Measurements from ENCODE around the gene LRIT1.
"Not testable (repeated sequence)": the region's sequence is repeated elsewhere in the genome, so short reads cannot be mapped to it uniquely, and the experiment has no call there.

Gene LRIT1, protein sequence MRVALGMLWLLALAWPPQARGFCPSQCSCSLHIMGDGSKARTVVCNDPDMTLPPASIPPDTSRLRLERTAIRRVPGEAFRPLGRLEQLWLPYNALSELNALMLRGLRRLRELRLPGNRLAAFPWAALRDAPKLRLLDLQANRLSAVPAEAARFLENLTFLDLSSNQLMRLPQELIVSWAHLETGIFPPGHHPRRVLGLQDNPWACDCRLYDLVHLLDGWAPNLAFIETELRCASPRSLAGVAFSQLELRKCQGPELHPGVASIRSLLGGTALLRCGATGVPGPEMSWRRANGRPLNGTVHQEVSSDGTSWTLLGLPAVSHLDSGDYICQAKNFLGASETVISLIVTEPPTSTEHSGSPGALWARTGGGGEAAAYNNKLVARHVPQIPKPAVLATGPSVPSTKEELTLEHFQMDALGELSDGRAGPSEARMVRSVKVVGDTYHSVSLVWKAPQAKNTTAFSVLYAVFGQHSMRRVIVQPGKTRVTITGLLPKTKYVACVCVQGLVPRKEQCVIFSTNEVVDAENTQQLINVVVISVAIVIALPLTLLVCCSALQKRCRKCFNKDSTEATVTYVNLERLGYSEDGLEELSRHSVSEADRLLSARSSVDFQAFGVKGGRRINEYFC

DNA sequence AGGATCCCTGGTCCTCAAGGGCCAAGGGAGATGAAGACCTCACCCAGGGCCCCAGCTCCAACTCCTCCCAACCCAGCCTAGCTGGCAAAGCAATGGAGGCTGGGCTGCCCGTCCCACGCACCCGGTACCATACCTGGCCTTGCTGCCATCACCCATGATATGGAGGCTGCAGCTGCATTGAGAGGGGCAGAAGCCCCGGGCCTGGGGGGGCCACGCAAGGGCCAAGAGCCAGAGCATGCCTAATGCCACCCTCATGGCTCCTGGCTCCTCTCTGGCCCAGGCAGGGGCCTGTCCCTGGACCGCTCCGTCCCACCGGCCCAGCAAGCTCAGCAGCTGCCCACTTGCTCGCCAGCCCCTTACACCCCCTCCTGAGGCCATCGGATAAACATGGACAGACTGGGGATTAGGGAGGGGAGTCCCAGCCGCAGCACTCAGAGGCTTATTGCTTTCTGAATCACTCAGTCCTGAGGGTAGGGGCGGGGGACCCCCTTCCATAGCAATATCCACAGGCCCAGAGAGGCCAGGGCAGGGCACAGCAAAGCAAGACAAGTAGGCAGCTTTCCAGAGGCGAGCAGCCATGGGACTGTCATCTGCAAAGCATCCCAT is at the start of gene LRIT1:
LRIT1 (minus strand) TSS at position 362 of the 606 bp plus-strand sequence; CDS start at position 255, 107 bp downstream.
- DNase-seq: no peak

DNA sequence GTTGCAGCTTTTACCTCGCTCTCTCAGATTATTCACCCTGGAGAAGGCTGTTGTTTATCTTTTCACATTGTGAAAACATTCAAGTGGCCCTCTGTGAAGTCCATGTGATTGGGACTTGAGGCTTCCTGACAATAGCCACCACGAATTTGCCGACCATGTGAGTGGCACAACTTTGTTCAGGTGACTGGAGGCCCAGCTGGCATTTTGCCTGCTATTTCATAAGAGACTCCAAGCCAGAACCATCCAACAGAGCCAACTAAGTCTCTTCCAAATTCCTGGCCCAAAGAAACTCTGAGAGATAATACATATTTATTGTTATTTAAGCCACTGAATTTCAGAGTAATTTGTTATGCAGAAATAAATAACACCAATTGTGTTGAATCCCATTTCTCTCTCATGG is 48.9 kb upstream of the LRIT1 start:
- no peak for DNase-seq

DNA sequence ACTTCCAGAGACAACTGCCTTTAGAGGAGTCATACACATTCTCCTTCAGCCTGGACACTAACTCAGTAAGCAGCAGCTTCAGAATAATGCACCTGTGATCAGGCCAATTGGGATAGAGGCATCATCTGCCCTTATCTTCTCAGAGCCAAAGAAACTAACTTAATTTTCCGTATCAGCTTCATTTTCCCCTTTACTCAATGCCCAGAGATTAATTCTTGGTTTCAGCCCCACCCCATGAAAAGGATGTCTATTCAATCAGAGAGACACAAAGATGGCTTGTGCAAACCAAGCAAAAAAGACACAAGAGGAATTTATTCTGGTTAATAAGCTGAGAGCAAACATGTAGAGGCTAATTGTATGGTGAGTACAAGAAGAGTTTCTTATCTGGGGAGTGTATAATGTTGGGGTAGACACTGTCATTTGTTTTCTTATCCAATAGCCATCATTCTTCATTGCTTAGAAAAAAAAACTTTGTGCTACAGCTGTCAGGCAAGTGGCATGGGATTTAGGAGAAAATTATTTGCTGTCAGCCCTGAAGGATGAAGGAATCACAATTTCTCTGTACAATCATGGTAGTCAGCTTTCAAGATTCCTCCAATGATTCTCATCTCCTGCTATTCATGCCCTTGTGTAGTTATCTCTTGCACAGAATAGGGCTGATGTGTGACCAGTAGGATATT is 48.3 kb upstream of the LRIT1 start:
- no peak for DNase-seq

DNA sequence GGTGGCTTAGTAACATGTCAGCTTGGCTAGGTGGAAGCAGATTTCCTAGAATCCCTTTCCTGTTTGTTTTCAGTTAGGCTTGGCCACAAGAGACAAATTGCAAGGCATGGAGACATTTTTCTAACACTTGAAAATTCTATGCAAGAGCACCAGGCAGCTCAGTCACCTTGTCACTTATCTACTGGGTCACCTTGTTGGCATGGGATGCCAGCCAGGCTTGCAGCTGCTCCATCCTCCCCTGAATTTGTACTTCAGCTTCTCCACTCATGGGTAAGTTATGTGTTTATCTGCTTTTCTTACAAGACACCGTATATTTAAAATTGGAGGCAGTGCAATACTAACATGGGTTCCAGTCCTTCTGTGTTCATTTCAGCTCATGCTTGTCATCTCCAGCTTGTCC is 46.8 kb upstream of the LRIT1 start:
- no peak for DNase-seq

DNA sequence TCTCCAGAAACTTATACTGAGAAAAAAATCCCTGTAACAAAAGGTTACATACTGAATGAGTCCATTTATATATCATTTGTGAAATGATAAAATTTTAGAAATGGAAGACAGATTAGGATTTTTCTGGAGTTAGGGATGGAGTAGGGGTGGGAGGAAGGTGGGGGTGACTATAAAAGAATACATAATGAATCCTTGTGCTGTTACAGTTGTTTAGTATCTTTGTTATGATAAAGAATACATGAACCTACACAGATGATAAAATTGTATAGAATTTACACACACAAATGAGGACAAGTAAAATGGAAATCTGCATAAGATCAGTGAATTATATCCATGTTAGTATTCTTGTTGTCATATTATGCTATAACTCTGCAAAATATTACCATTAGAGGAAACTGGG is 45.3 kb upstream of the LRIT1 start:
- no peak for DNase-seq

DNA sequence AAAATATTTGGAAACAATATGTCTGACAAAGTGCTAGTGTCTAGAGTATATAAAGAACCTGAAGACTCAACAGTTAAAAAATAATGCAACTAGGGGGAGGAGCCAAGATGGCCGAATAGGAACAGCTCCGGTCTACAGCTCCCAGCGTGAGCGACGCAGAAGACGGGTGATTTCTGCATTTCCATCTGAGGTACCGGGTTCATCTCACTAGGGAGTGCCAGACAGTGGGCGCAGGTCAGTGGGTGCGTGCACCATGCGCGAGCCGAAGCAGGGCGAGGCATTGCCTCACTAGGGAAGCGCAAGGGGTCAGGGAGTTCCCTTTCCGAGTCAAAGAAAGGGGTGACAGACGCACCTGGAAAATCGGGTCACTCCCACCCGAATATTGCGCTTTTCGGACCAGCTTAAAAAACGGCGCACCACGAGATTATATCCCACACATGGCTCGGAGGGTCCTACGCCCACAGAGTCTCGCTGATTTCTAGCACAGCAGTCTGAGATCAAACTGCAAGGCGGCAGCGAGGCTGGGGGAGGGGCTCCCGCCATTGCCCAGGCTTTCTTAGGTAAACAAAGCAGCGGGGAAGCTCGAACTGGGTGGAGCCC is 38.6 kb upstream of the LRIT1 start:
- DNase-seq: not testable (repeated sequence)

DNA sequence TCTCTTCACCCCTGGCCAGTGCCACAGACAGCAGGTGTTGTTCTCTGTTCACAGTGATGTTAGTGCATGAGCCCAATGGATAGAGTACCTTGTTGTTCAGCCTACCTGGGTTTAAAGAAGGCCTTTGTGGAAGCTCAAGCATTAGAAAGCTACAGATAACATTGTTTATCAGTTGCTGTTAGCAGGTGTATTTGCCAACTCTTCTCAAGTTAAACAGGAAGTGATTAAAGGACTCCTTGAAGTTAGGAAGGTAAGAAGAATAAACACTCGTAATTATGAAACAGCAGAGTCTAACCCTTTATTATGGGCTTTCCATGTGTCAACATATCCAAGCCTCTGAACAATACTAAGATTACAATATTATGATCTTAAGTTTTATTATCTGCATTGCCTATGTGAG is 29.4 kb upstream of the LRIT1 start:
- no peak for DNase-seq

DNA sequence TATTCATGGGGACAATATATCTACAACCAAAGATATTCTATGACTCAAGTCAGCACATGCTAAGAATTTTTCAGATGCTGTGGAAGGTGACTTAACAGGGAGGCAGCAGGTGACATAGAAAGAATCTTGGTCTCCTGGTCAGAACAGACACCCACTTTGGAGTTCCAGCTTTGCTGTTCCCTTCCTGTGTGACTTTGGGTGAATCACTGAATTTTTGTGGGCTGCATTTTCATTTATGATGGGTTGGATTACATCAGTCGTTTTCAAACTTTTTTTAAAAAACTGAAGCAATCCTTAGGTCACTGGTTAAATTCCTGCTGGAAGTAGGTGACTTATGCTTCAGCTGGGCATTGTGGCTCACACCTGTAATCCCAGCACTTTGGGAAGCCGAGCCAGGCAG is 28.4 kb upstream of the LRIT1 start:
- no peak for DNase-seq

DNA sequence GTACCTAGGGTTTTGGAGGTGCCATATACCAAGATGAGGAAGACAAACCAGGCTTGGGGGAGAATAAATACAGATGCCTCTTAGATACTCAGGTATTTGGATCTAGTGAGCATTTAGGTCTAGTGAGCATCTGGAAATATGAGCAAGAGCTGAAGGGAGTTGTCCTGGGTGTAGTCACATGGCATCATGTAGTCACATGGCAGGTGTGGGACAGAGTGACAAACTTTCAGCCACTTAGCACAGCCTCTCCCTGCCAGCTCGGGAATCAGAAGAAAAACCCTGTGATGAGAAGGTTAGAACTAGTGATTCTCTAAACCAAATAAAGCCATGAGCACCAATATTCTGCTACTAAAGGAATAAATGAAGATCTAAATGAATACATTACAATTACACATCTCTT is 27.8 kb upstream of the LRIT1 start:
- no peak for DNase-seq

DNA sequence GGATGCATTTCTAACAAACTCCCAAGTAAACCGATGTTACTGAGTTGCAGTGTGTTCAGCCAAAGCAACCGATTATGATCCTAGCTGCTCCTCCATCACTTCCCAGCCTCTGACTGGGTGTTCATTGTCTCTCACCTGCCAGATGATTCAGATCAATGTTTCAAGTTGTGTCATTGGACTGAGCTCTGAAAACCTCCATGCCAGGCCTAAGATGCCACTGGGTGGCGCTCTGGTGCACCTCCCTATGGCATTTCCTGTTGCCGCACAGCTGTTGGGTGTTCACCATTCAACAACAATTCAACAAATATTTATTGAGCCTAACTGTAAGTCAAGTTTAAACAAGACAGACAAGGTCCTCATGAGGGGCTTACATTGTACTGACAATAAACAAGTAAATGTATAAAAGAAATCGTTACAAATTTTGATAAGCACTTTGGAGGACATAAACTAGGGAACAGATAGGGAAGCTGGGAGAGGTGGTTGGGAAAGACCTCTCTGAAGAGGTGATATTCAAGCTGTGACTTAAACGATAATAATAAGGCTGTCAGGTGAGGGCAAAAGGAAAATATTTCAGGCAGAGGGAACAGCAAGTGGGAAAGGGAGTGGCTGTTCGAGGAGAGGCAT is 26.3 kb upstream of the LRIT1 start:
- no peak for DNase-seq

DNA sequence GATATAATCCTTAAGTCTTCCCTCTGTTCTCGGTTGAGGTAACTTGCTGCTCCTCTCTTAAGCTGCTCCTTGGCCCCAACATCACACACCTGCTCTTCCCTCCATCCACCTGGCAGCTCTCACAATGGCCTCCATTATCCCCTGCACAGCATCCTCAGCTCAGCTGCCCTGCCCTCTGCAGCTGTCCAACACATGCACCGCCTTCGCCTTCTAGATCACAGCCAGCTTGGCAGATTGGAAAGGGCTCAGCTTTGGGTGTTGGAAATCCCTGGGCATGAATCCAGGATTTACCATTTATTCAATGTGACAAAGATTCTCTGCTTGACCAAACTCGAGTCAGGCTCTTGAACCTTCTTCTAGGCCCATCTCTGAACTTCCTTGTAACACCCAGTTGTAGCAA is 24.1 kb upstream of the LRIT1 start:
- no peak for DNase-seq

DNA sequence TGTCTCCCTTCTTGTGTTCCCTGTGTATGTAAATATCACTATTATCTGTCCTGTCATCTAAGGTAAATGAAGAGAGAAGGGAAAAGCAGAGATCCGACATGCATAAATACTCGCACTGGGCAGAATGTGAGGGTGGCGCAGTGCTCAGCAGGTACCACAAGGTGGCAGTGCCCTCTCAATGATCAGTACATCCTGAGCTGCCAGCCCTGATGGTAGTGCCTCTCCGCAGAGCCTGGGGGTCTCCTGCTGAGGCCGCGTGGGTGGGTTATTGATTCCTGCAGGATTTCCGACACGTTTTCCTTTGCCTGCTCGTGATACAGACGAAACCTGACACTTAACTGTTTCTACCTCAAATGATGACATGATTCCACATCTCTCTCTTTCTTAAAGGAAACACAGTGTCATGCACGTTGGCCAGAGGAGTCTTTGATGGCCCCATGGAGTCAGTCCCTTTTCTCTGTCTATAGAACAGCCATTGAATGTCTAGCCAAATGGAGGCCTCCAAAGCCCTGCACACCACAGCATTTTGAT is 23.3 kb upstream of the LRIT1 start:
- DNase-seq: no peak

DNA sequence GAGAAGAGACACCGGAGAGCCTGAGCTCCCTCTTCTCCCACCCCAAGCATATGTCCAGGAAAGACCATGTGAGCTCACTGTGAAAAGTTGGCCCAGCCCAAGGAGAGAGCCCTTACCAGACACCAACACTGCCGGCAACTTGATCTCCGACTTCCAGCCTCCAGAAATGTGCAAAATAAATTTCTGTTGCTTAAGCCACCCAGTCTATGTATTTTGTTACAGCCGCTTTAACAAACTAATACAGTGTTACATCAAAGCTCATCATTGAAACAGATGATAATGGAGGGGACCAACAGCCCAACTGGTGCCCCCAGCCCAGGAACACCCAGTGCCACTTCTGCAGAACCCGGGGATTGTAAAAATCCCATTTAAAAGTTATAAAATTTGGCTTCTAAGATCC is 22.4 kb upstream of the LRIT1 start:
- DNase-seq: no peak

DNA sequence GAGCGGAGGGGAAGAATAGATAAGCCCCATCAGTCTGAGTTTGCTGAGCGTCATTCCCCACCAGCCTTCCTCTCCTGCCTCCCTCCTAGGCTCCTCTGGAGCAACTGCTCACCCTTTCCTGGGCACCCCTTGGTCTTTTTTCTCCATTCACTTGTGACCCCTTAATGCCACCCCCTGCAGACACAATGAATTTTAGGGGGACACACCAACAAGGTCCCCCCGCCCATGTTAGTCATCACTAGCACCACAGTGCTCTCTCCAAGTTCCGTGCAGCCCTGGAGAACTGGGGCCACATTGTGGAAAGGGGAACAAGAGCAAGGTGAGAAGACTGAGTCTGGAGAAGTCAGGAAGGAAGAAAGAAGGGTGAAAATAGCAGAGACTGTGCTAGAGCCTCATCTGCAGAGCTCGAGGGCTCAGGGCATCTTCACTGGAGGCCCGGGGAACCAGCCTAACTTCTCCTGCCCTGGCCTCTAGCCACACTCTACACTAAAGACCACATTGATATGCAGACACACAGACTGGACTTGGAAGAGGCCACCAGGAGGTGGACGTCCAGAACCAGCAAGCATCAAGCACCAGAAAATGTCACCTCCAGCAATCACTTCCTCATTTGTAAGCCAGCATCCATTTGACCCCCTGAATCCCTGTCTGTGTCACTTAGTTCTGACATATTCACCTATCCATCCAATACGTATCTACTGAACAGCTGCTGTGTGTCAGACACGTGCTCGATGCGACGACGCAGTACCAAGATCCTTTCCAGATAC is 21.0 kb upstream of the LRIT1 start:
- no peak for DNase-seq

DNA sequence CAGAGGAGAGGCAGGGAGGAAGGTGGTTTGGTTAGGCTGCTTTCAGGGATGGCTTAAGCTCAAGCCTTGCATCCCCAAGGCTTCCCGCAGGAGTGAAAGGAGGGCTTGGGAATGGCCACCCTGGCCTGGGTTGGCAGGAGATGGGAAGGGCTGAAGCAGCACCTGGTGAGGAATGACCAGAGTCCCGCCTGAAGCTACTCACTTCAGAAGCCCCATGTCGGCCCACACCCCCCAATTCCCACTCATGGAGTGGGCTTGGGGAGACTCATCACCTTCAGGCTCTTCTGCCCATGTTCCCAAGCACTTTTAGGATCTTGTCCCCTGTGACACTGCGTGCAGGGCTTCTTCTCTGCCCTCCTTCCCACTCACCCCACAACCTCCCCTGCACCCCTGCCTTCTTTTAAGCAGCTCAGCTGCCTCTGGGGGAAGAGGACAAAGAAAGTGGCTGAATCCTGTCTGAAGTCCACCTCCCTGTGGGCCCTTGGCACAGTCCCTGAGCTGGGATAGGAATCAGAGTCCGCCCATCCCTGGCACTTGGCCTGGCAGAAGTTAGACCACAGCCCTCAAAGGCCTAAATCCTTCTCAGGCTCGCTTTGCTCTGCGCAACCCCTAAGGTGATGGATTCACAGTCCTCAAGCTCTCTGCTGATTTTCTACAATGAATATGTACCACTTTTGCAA is 20.0 kb upstream of the LRIT1 start:
- DNase-seq: no peak

DNA sequence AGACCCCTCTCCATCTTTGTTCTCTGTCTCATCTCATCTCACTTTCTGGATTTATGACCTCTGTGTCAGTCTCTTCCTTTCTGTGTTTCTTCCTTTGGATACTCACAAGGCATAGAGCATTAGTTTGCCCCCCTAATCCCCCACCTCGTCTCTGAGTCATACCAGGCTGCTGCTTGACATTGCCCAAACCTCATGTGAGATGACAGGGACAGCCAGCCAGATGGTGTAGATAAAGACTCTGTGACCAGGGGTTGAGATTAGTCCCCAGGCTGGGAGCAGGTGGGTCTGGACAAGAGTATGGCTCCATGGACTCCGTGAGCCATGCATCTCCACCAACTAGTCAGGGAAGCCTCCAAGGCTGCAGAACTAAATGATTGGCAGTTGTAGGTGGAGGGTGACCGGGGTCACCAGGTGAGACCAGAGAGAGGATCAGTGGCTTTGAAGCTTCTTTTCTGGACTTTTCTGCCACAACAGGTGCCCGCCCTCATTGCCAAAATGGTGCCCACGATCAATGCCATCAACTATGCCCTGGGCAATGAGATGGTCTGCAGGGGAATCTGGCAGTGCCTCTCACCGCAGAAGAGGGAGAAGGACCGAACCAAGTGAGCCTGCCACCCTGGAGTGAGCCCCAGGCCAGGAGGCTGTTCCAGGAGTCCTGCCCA is 16.8 kb upstream of the LRIT1 start:
- DNase-seq: no peak

DNA sequence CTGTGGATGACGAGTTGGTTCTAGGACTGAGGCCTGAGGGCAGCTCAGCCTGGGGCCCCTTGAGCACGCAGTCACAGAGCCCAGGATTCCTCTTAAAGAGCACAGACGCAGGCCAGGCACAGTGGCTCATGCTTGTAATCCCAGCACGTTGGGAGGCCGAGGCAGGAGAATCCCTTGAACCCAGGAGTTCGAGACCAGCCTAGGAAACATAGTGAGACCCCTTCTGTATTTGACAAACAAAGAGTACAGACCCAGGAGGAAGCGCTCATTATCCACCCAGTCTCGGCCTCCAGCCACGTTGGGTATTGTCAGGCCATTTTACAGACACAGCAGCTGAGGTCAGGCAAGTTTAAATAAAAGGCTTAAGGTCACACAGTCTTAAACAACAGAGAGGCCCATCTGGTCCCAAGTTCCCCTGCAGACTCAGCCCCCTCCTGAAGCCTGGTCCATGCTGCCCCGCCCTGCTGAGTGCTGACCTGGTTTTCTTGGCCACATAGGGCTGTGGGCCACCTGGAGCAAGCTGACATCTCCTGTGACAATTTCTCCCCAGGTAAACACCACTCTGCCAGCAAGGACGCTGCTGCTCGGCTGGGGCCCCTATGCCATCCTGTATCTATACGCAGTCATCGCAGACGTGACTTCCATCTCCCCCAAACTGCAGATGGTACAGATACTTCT is 16.1 kb upstream of the LRIT1 start:
- no peak for DNase-seq

DNA sequence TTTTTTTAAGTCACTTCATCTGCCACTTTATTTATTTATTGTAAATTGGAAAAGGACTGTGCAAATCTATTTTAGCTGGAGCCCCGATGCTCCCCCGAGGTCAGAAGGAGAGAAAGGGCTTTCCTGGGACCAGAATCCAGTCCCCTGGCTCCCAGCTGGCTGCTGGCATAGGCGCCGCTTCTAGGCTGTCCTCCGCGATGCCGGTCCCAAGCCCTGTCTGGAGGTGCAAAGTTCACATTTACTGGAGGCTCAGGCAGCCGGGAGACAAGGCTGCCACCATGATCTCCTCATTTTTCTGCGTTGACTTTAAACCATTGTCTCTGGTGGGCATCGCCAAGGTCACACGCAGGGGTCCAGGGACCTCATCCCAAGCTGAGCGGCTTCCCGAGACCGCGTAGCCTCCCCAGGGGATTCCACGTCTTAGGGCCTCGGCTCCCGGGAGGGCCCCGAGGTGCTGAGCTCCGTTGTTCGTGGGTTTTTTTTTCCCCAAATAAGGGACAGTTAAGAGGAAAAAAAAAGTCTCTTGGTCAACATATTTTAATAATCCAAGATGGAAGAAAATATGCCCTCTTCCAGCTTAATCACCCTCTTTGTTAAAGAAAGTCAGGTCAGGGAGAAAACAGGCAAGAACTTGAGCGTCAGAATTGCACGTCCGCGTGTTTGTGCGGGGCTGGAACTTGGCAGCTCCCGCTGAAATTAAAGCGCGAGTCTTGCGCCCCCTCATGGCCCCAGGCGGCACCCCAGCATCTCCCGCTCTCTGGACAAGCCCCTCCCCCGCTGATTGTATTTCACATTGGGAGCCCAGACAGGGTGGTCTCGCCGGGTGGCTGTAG is 15.4 kb upstream of the LRIT1 start:
- no peak for DNase-seq

All from DMS 273 treated with DMSO at 0.1 percent for 48 hours (cell line).